K562 (cell line): ENCODE measurements around the gene C1QTNF12. TPM values are rescaled to one million over a fixed set of nuclear protein-coding genes. Genes with fewer than 3 reads are reported as not detected.

ENCODE experiments used
- ARID1B ChIP-seq: fragments of 450-650 bp; IDR thresholded peaks from 2 replicates; pipeline ENCODE4 v1.6.1; 2016; ENCODE audit warnings: antibody characterized with exemption, mild to moderate bottlenecking, inconsistent platforms
- ARID2 ChIP-seq: fragments of 450-650 bp; IDR thresholded peaks from 2 replicates; pipeline ENCODE4 v1.6.1; 2017; ENCODE audit warnings: antibody characterized with exemption, mild to moderate bottlenecking
- CBFA2T3 ChIP-seq: fragments of 450-650 bp; IDR thresholded peaks from 2 replicates; pipeline ENCODE4 v1.6.1; 2017
- CBX2 ChIP-seq: fragments of 200-600 bp; sonication (generic); IDR thresholded peaks from one replicate; pipeline ENCODE4 v1.6.1; 2012; ENCODE audit warnings: mild to moderate bottlenecking, low read length, inconsistent platforms; ENCODE audit not compliant: insufficient read depth, poor library complexity, severe bottlenecking
- FOXJ3 ChIP-seq: sonication (generic); formaldehyde crosslinking; IDR thresholded peaks from 2 replicates; pipeline ENCODE4 v1.4.0; 2020; ENCODE audit warnings: mild to moderate bottlenecking, missing genetic modification reagents
- FOXK1 ChIP-seq: sonication (generic); formaldehyde crosslinking; IDR thresholded peaks from 2 replicates; pipeline ENCODE4 v1.8.0; 2022; ENCODE audit warnings: missing genetic modification reagents, mild to moderate bottlenecking, borderline replicate concordance
- HDAC8 ChIP-seq: fragments of 450-650 bp; IDR thresholded peaks from 2 replicates; pipeline ENCODE4 v1.6.1; 2016; ENCODE audit warnings: mild to moderate bottlenecking, missing genetic modification characterization, moderate library complexity, missing compliant biosample characterization
- NONO ChIP-seq, 2 experiments: fragments of 200-400 bp in 1 of 2; fragments of 450-650 bp in 1 of 2; formaldehyde crosslinking in 1 of 2; IDR thresholded peaks; 2 replicates each; pipeline ENCODE4 v1.6.1; 2017; ENCODE audit warnings: low read depth in 2 of 2, mild to moderate bottlenecking in 2 of 2, moderate library complexity in 2 of 2, low read length in 1 of 2
- OTX1 ChIP-seq: fragments of 450-650 bp; formaldehyde crosslinking; IDR thresholded peaks from 2 replicates; pipeline ENCODE4 v1.4.0; 2022; ENCODE audit warnings: mild to moderate bottlenecking
- PHB ChIP-seq: fragments of 250-450 bp; sonication (Bioruptor Pico); IDR thresholded peaks from 2 replicates; pipeline ENCODE4 v1.5.0; 2021
- RFX5 ChIP-seq: IDR thresholded peaks from 2 replicates; pipeline ENCODE4 v1.6.1; 2011; ENCODE audit warnings: low read depth, mild to moderate bottlenecking, improper control_type of control experiment, low read length
- SREBF1 ChIP-seq: fragments of 150-350 bp; IDR thresholded peaks from 2 replicates; pipeline ENCODE4 v1.6.1; 2014; ENCODE audit warnings: antibody characterized with exemption, low read depth, low read length, borderline replicate concordance
- TGIF2 ChIP-seq: sonication (generic); formaldehyde crosslinking; IDR thresholded peaks from 2 replicates; pipeline ENCODE4 v1.8.1; 2022; ENCODE audit warnings: mild to moderate bottlenecking, missing genetic modification reagents, moderate library complexity
- ZNF165 ChIP-seq: fragments of 250-450 bp; sonication (Bioruptor Pico); IDR thresholded peaks from 2 replicates; pipeline ENCODE4 v1.4.0; 2020; ENCODE audit warnings: borderline replicate concordance
- ZNF347 ChIP-seq: fragments of 450-650 bp; formaldehyde crosslinking; IDR thresholded peaks from 2 replicates; pipeline ENCODE4 v1.4.0; 2020; ENCODE audit warnings: low read depth, mild to moderate bottlenecking, moderate library complexity
- ZSCAN29 ChIP-seq: fragments of 450-650 bp; IDR thresholded peaks from 2 replicates; pipeline ENCODE4 v1.6.1; 2017
- polyA plus RNA-seq, 8 experiments: library from polyadenylated mRNA; depleted of rRNA in 4 of 8; stranded (reverse) in 5 of 8; unstranded in 3 of 8; fragments of >200 nt; fragmentation: Nextera tagmentation in 2 of 8; fragmentation: Illumina TruSeq in 1 of 8; extraction: Ambion mirVana in 2 of 8; extraction: Trizol in 1 of 8; gene quantifications; 2 replicates each; pipeline versions ENCODE4 v1.2.1 to v1.2.3, GENCODE V29; 2011 to 2014; ENCODE audit warnings: inconsistent platforms in 1 of 8, missing spikeins in 1 of 8
- total RNA-seq, 7 experiments: library from RNA; depleted of rRNA in 6 of 7; stranded (reverse); fragments of >200 nt in 6 of 7; fragmentation: Illumina TruSeq in 2 of 7; extraction: Trizol in 2 of 7; gene quantifications; 2 replicates each; pipeline versions ENCODE4 v1.2.1 to v1.2.3, GENCODE V29; 2011 to 2021; ENCODE audit warnings: low replicate concordance in 1 of 7
- TF ChIP-seq, protein P1 (sequence below): fragments of 150-350 bp; conservative IDR thresholded peaks from 2 replicates; pipeline ENCODE4 v1.6.1; 2014; ENCODE audit warnings: low read length
- TF ChIP-seq, protein P2 (sequence below): fragments of 250-450 bp; sonication (Bioruptor Pico); IDR thresholded peaks from 2 replicates; pipeline ENCODE4 v1.4.0; 2020; ENCODE audit warnings: mild to moderate bottlenecking, moderate library complexity
- TF ChIP-seq, protein P3 (sequence below): fragments of 250-450 bp; sonication (Bioruptor Pico); IDR thresholded peaks from 2 replicates; pipeline ENCODE4 v1.5.0; 2021
- TF ChIP-seq, protein P4 (sequence below): fragments of 450-650 bp; IDR thresholded peaks from 2 replicates; pipeline ENCODE4 v1.6.1; 2016
- TF ChIP-seq, protein P5 (sequence below): fragments of 450-650 bp; IDR thresholded peaks from 2 replicates; pipeline ENCODE4 v1.6.1; 2017; ENCODE audit warnings: mild to moderate bottlenecking, moderate library complexity

C1QTNF12 gene
- total and polyA plus RNA-seq, 9 of the 15 experiments (the other 6 are each of a cell fraction or from before 2014, with no cell fraction given), result 0.11 to 4.3 (median 0.93) TPM; not detected in 3

DNA sequence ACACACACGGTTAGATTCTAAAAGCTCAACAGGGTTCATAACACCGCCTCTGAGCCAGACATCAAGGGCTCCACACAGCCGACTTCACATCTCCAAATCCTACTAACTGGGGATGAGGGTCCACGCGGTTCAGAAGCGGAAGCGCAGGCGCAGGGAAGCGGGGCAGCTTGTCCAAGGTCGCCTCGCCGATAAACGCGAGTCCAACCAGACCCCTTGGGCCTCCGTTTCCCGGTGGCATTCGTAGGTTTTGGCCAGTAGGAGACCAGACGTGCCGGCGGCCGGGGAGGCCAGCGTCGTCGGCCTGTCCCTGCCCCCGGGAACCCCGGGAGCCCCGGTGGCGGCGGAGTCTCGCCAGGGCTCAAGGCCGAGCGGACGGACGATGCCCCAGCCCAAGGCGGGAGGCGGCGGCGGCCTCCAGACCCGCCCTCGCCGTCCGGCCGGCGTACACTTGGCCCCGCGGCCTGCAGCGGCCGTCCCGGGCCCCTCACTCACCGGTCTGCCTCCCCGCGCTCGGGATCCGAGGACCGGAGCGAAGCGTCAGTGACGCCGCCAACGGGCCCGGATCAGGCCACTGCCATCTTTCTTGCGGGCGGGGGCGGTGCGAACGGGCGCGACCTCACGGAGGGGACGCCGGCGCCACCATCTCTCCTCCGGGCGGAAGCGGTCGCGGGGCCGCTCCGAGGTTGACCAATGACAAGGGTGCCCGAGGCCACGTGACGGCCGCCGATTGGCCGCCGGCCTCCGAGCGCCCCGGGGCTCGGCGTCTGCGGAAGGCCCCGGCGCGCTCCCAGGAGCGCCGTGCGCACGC, 14.9 kb downstream of the C1QTNF12 start, which contains the start of gene SDF4 (continued):
- TF ChIP-seq, protein P1, sequence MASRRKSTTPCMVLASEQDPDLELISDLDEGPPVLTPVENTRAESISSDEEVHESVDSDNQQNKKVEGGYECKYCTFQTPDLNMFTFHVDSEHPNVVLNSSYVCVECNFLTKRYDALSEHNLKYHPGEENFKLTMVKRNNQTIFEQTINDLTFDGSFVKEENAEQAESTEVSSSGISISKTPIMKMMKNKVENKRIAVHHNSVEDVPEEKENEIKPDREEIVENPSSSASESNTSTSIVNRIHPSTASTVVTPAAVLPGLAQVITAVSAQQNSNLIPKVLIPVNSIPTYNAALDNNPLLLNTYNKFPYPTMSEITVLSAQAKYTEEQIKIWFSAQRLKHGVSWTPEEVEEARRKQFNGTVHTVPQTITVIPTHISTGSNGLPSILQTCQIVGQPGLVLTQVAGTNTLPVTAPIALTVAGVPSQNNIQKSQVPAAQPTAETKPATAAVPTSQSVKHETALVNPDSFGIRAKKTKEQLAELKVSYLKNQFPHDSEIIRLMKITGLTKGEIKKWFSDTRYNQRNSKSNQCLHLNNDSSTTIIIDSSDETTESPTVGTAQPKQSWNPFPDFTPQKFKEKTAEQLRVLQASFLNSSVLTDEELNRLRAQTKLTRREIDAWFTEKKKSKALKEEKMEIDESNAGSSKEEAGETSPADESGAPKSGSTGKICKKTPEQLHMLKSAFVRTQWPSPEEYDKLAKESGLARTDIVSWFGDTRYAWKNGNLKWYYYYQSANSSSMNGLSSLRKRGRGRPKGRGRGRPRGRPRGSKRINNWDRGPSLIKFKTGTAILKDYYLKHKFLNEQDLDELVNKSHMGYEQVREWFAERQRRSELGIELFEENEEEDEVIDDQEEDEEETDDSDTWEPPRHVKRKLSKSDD, result no peak
- TF ChIP-seq ZSCAN29 (no peak; the same call in 1 of the 2 replicates), ZNF165 (peak; percentile 67; the same call in 1 of the 2 replicates), SREBF1 (no peak), ZNF347 (CRISPR knock-in tag) (no peak), RFX5 (no peak), NONO (IDR thresholded peaks at IDR 0.05; ENCODE audit: low read depth in 2 of 2, low read length in 1 of 2) (peak; percentile 88 to 96; a peak in 3 of 4 replicates), OTX1 (no peak), HDAC8 (tag) (peak; percentile 40; the same call in 1 of the 2 replicates), ARID1B (no peak), TGIF2 (CRISPR knock-in tag) (peak; percentile 14; the same call in 1 of the 2 replicates), PHB (0 out of 2 replicates have a peak, but pooled peaks have one; percentile 62), CBFA2T3 (no peak), ARID2 (no peak), FOXK1 (CRISPR knock-in tag) (no peak), FOXJ3 (CRISPR knock-in tag) (no peak), CBX2 (no peak)
- TF ChIP-seq, protein P2, sequence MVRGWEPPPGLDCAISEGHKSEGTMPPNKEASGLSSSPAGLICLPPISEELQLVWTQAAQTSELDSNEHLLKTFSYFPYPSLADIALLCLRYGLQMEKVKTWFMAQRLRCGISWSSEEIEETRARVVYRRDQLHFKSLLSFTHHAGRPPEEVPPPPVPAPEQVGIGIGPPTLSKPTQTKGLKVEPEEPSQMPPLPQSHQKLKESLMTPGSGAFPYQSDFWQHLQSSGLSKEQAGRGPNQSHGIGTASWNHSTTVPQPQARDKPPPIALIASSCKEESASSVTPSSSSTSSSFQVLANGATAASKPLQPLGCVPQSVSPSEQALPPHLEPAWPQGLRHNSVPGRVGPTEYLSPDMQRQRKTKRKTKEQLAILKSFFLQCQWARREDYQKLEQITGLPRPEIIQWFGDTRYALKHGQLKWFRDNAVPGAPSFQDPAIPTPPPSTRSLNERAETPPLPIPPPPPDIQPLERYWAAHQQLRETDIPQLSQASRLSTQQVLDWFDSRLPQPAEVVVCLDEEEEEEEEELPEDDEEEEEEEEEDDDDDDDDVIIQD (CRISPR knock-in tag), result no peak
- TF ChIP-seq, protein P3, sequence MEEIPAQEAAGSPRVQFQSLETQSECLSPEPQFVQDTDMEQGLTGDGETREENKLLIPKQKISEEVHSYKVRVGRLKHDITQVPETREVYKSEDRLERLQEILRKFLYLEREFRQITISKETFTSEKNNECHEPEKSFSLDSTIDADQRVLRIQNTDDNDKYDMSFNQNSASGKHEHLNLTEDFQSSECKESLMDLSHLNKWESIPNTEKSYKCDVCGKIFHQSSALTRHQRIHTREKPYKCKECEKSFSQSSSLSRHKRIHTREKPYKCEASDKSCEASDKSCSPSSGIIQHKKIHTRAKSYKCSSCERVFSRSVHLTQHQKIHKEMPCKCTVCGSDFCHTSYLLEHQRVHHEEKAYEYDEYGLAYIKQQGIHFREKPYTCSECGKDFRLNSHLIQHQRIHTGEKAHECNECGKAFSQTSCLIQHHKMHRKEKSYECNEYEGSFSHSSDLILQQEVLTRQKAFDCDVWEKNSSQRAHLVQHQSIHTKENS (CRISPR knock-in tag), result no peak
- TF ChIP-seq, protein P4, sequence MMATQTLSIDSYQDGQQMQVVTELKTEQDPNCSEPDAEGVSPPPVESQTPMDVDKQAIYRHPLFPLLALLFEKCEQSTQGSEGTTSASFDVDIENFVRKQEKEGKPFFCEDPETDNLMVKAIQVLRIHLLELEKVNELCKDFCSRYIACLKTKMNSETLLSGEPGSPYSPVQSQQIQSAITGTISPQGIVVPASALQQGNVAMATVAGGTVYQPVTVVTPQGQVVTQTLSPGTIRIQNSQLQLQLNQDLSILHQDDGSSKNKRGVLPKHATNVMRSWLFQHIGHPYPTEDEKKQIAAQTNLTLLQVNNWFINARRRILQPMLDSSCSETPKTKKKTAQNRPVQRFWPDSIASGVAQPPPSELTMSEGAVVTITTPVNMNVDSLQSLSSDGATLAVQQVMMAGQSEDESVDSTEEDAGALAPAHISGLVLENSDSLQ, result no peak
- TF ChIP-seq, protein P5, sequence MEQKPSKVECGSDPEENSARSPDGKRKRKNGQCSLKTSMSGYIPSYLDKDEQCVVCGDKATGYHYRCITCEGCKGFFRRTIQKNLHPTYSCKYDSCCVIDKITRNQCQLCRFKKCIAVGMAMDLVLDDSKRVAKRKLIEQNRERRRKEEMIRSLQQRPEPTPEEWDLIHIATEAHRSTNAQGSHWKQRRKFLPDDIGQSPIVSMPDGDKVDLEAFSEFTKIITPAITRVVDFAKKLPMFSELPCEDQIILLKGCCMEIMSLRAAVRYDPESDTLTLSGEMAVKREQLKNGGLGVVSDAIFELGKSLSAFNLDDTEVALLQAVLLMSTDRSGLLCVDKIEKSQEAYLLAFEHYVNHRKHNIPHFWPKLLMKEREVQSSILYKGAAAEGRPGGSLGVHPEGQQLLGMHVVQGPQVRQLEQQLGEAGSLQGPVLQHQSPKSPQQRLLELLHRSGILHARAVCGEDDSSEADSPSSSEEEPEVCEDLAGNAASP, result no peak
